ENCODE measurements around the gene CAMKK1.

CAMKK1 gene

GRCh38 chr17:3893003-3893719 is at the start of gene CAMKK1:
Gene CAMKK1 (minus strand): TSS chr17:3893053. CDS start chr17:3885687, 7,366 bp downstream.
- DNase-seq (ENCODE audit: low spot score), result peak; percentile 94

- no peak for DNase-seq (ENCODE audit: low spot score)
Observed at GRCh38 chr17:3940965-3941698, 48.3 kb upstream of the CAMKK1 start.

DNA sequence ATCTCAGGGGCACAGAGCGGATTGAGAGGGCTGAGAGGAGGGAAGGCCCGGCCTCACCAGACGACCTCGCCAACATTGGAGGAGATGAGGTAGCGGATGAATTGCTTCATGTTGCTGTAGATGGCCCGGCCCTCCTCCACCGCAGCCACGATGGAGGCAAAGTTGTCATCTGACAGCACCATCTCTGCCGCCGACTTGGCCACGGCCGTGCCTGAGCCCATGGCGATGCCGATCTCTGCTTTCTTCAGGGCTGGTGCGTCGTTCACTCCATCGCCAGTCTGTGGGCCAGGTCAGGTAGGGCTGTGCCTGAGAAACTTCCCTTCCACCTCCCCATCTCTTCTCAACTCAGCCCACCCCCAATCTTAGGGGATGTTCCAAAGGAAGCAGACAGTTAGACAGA is 44.5 kb upstream of the CAMKK1 start:
- DNase-seq (ENCODE audit: low spot score), result no peak

- no peak for DNase-seq (ENCODE audit: low spot score)
Observed at GRCh38 chr17:3935825-3936355, 43.0 kb upstream of the CAMKK1 start.

- DNase-seq (ENCODE audit: low spot score), result peak; percentile 14
Observed at GRCh38 chr17:3935140-3935542, 42.3 kb upstream of the CAMKK1 start.

DNA sequence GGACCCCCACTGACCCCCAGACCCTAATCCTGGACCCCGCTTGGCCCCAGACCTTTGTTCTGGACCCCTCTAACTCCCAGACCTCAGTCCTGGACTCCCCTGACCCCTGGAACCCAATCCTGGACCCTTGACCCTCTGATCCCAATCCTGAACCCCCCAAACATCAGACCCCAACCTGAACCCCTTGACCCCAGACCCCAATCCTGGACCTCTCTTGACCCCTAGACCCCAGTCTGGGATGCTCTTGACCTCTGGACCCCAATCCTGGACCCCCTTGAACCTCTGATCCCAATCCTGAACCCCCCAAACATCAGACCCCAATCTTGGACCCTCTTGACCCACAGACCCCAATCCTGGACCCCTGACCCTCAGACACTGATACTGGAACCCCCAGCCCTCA is 36.9 kb upstream of the CAMKK1 start:
- no peak for DNase-seq (ENCODE audit: low spot score)

DNA sequence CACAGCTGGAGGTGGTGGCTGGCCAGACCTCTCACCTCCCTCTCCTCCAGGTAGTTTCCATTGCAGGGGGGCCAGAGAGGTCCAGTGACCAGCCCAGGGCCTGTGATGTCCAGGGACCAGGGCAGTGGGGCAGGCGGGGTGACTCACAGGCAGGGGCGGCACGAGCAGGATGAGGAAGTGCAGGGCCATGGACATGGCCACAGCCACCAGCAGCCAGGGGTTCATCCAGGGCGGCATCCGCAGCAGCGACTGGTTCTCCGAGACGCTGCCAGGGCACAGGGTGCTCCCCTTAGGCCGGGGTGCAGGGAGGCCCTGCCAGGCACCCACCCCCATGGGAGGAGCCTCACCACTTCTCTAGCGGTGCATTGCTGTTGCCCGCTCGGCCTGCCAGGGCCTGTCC is 36.3 kb upstream of the CAMKK1 start:
- DNase-seq (ENCODE audit: low spot score), result no peak

DNA sequence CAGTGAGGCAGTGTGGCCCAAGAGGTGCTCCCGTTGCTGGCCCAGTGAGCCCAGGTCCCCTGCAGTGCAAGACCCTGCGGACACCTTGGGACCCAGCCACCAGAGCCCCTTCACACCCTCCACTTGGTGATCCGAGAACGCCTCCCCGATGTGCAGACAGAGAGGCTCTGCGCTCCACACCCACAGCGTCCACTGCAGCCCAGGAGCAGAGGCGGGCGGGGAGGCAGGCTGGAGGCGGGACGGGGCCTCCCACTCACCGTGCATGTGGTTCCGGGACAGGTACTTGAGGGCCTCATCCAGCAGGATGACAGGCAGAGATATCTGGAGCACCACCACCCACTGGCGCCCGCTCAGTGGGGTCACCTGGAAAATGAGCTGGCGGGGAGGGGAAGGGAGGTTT is 35.6 kb upstream of the CAMKK1 start:
- no peak for DNase-seq (ENCODE audit: low spot score)

- DNase-seq (ENCODE audit: low spot score), result no peak
Observed at GRCh38 chr17:3927628-3928340, 34.9 kb upstream of the CAMKK1 start.

DNA sequence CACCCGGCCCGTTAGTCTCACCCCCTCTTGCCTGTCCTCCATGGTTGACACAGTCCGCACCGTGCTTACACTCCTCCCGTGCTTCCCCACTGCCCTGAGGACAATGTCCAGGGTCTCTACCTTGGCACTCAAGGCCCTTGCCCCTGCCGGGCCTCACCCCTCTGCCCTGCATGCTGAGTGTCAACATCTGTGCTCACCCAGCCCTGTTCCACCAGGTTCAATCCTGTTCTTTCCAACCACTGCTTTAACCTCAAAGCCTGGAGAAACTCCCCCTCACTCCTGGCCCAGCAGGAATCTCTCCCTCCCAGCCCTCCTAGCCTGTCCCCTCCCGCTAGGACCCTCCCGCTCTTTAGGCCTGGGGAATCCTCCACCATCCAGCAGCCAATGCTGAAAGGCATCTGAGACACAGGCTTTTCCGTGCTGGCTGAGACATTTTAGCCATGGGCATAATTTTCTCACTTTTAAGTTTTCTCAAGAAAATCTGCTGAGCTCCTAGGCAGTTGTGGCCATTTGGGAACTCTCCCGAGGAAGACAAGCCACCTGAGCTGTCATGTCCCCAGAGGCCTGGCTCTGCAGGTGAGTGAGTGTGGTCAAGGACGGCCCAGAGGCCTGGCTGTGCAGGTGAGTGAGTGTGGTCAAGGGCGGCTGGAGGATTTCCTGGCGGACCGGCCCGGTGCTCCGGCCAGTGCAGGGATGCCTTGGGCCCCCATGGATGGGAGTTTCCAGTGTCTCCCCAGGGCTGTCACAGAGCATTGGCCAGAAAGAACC is 34.2 kb upstream of the CAMKK1 start:
- DNase-seq (ENCODE audit: low spot score), result no peak

GRCh38 chr17:3925684-3926485 is 33.0 kb upstream of the CAMKK1 start:
- DNase-seq (ENCODE audit: low spot score), result no peak

- no peak for DNase-seq (ENCODE audit: low spot score)
Observed at GRCh38 chr17:3924512-3925350, 31.9 kb upstream of the CAMKK1 start.

DNA sequence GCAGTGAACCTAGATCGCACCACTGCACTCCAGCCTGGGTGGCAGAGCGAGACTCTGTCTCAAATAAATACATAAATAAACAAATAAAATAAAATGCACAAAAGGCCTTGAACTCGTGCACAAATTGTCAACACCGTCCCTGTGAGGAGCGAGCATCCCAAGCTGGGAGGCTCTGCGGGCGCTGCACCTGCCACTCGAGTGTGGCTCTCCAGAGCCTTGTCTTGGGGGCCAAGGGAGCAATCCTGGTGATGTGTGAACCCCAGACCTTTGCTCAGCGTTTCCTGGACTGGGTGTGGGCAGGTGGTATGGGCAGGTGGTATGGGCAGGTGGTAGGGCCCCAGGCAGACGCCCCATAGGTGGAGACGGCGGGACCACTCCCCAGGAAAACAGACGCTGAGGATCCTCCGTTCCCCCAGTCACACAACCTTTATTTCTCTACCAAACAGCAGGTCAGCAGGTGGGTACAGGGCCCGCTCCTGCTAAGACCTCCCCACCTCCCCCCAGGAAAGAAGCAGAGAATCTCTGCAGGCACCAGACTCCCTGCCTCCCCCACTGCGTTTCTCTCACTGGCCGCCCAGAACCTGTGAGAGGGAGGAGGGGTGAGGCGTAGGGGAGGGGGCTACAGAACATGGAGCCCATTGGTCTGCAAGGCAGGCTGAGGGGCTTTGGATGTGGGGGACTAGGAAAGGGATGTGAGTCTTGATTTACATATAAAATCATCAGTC is 30.8 kb upstream of the CAMKK1 start:
- no peak for DNase-seq (ENCODE audit: low spot score)

DNA sequence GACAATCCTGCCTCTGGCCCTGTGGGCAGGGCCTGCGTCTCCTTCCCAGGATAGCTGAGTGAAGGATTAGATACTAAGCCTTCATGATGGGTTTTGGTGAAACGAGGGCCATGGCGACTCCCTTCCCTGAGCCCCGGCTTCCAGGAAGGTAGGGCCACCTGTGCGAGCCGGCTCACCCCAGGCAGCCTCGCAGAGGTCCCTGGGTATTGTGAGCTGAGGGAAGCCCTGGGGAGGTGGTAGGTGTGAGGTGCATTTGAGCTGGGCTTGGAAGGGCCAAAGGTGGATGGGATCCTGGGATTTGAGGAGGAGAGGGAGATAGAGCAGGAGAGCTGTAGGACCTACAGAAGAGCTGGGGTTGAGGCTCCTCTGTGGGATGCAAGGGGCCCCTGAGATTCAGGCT is 29.9 kb upstream of the CAMKK1 start:
- no peak for DNase-seq (ENCODE audit: low spot score)

DNA sequence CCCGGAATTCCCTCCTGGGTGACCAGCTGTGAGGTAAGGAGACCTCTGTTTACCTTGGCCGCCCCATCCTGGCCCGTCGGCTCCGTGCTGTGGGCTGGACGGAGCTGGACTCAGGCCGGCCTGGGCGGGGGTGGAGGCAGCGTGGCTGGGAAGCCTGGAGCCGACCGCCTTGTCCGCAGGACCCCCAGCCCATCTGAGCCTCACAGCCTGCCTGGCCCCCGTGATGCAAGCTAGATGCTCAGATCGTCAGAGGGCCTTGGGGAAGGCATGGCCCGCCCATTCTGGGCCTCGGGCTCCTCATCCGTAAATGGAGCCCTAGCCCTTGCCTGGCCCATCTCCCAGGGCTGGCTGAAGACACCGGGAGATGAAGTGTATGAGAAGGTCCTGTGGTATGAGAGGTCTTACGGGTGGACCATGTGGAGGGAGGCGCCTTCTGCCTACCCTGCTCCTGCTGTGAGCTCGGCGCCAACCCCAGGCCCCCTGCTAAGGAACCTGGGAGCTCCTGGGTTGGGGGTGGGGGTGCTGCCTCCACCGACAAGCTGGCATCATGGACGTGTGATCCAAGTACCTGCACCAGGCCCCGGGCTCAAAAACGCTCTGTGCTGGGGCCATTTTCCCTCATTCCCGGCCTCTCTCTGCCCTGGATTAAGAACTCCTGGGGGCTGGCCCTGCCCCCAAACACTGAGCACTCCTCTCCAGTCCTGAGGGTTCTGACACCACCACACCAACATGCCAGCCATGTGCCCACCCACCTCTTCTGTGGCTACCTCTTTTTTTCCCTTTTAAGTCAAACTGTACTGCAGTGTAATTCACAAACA is 28.9 kb upstream of the CAMKK1 start:
- DNase-seq (ENCODE audit: low spot score), result no peak

DNA sequence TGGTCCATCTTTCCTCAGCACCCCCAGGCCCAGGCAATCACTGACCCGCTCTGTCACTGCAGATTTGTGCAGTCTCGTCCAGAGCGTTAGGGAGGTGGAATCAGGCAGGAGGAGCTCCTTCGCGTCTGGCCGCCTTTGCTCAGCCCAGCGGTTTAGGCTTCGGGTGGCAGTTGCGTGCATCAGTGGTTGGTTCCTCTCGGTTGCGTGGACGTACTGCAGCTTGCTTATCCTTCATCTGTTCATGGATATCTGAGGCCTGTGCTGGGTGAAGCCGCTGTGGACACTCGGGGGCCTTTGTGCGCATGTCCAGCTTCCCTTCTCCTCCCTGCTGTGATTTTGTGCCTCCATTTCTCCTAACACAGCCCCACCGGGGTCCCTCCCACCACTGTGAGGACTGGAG is 28.2 kb upstream of the CAMKK1 start:
- DNase-seq (ENCODE audit: low spot score), result no peak

GRCh38 chr17:3919123-3919624 is 26.3 kb upstream of the CAMKK1 start:
- no peak for DNase-seq (ENCODE audit: low spot score)

GRCh38 chr17:3918372-3919122 is 25.7 kb upstream of the CAMKK1 start:
- no peak for DNase-seq (ENCODE audit: low spot score)
